Activated T-cell treated with anti-CD3 and anti-CD28 coated beads, Interleukin-2, amount 50 U/mL, for 1 hour (primary cell): Measurements from ENCODE around the gene FGR.
"Not testable (repeated sequence)": the region's sequence is repeated elsewhere in the genome, so short reads cannot be mapped to it uniquely, and the experiment has no call there.

Experiments used
- DNase-seq: peaks from one replicate; pipeline ENCODE4 v3.0.0-alpha.2; 2020

The FGR gene

GRCh38 chr1:27634985-27635367 is at the start of gene FGR:
TSS of gene FGR (minus strand) at chr1:27635185. CDS start at chr1:27623916, 11,269 bp downstream.
- DNase-seq = no peak

- no peak for DNase-seq
Observed at GRCh38 chr1:27684176-27684575, 49.2 kb upstream of the FGR start.

DNA sequence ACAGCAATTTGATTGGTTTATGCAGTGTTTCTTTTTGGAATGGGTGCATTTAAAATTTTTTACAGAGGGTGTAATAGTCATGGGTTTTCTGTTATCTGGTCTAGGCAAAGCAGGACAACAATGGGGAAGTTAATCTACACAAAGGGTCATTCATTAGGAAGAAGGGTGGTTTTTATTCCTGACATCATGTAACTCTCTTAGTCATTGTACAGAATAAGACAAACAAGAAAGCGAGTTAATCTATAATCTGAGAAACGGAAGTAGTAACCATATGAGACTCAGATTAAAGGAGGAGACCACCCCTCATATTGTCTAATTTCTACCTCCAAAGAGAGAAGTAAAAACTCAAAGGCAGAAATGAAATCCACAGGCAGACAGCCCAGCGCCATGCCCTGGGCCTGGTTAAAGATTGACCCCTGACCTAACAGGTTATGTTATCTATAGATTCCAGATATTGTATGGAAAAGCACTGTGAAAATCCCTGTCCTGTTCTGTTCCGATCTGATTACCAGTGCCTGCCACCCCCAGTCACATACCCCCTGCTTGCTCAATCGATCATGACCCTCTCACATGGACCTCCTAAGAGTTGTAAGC is 47.5 kb upstream of the FGR start:
- no peak for DNase-seq

DNA sequence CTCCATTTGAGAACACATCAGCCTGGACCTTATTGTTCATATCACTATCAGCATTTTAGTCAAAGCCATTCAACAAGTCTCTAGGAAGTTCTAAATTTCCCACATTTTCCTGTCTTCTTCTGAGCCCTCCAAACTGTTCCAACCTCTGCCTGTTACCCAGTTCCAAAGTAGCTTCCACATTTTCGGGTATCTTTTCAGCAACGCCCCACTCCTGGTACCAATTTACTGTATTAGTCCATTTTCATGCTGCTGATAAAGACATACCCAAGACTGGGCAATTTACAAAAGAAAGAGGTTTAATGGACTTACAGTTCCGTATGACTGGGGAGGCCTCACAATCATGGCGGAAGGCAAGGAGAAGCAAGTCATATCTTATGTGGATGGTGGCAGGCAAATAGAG is 46.6 kb upstream of the FGR start:
- DNase-seq = not testable (repeated sequence)

DNA sequence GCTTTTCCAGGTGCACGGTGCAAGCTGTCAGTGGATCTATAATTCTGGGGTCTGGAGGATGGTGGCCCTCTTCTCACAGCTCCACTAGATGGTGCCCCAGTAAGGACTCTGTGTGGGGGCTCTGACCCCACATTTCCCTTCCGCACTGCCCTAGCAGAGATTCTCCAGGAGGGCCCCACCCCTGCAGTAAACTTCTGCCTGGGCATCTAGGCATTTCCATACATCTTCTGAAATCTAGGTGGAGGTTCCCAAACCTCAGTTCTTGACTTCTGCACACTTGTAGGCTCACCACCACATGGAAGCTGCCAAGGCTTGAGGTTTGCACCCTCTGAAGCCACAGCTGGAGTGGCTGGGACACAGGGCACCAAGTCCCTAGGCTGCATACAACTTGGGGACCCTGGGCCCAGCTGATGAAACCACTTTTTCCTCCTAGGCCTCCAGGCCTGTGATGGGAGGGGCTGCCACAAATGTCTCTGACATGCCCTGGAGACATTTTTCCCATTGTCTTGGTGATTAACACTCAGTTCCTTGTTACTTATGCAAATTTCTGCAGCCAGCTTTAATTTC is 45.3 kb upstream of the FGR start:
- DNase-seq = not testable (repeated sequence)

- no peak for DNase-seq
Observed at GRCh38 chr1:27678747-27679146, 43.8 kb upstream of the FGR start.

DNA sequence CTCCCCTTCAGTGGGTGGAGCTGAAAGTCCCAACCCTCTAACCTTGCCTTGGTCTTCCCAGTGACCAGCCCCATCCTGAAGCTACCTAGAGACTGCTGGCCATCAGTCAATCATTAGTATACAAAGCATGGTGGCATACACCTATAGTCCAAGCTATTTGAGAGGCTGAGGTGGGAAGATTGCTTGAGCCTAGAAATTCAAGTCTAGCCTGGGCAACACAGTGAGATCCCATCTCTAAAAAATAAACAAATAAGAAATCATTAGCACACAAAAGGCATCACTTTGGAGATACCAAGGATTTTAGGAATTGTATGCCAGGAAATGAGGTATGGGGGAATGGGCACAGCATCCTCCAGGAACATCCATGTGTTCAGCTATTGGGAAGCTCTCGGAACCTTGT is 41.4 kb upstream of the FGR start:
- no peak for DNase-seq

GRCh38 chr1:27672750-27673112 is 37.7 kb upstream of the FGR start:
- no peak for DNase-seq

DNA sequence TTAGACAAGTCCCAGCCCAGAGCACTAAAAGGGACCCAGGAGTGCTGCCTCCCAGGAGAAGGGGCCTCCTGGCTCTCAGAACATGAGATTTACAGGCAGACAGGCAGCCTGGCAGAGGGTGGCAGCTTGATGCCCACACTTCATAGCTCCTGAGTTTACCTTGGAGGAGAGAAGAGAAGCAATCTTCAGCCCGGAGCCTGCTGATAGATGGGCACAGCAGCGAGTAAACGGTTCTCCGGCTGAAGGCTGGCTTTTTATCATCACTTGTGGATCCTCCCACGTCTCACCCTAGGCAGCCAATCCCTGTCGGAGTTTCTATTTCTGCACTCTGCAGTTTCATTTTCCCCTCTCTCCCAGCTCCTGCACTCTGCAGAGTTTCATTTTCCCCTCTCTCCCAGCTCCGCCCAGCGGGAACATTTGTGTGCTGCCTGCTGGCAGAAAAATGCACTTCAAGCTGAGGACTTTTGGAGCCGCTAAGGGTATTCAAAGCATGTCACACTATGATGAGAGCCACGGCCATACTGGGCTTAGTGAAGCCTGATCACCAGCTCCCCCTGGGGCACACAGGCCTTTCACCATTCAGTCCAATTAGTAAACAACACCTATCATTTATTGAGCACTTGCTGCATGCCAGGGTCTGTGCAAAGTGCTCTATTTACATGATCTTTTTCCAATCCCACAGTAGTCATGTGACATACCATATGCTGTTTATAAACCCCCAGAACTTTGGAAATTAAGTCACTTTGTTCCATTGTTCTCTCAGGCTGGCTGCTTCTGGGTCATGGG is 37.2 kb upstream of the FGR start, which contains the start of gene IFI6:
Gene IFI6 (minus strand): TSS at position 229 of the 786 bp plus-strand sequence. CDS start 2,878 bp downstream, outside the sequence.
- DNase-seq = peak; percentile 73

GRCh38 chr1:27669876-27670275 is 34.9 kb upstream of the FGR start:
- DNase-seq = no peak

GRCh38 chr1:27668808-27669723 is 34.1 kb upstream of the FGR start:
- DNase-seq = peak; percentile 92

GRCh38 chr1:27668121-27668807 is 33.3 kb upstream of the FGR start:
- DNase-seq = peak; percentile 12

GRCh38 chr1:27666791-27667254 is 31.8 kb upstream of the FGR start:
- DNase-seq = no peak

DNA sequence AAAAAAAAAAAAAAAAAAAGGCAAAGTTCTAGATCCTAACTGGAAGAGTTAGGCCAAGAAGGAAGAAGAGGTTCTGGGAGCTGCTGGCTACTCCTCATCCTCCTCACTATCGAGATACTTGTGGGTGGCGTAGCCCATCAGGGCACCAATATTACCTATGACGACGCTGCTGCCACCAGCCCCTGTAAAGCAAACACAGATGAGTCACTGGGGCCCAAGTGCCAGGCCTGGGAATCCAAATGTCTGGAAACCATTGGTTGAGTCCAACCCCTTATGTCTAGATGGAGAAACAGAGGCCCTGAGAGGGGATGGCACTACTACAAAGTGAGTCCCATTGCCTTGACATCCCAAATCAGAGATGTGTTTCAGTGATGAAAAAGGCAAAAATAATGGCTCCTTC is 31.3 kb upstream of the FGR start:
- DNase-seq = no peak

DNA sequence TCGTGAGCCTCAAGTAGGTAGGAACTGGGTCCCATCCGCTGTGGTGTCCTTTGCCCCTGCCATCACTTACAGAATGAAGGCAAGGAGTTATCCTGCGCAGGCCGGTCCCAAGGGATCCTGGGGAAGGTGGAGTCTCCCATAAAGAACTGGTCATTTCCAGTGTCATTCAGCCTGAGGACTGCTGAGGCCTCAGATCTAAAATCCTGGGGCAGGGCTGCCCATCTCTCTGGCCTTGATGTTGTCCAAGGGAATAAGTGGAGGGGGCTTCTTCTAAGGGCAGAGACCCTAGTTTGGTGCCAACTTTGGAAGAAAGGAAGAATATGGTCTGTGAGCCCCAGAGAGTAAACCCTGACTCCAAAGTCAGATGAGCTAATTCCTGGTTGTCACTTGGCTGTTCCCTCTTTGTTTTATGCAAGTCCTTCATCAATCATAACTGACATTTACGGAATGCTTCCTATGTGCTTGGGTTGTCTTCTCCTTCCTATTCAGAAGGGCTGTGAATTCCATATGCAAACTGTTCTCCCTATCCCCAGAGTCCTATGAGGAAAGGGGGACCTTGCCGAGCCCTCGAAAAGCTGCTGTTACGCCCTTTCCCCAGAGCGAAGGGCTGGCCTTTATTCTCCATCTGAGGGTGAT is 30.1 kb upstream of the FGR start:
- DNase-seq = no peak

DNA sequence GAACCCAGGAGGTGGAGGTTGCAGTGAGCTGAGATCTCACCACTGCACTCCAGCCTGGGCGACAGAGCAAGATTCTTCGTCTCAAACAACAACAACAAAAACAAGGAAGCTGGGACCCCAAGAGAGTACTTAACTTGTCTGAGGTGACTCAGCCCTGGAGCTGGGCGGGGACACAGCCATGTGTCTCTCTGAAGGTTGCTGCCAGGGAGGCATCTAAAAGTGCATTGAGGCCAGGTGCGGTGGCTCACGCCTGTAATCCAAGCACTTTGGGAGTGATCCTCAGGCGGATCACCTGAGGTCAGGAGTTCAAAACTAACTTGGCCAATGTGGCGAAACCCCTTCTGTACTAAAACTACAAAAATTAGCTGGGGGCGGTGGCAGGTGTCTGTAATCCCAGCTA is 29.3 kb upstream of the FGR start:
- DNase-seq = no peak

GRCh38 chr1:27662707-27663393 is 27.9 kb upstream of the FGR start:
- DNase-seq = peak; percentile 94

GRCh38 chr1:27662261-27662660 is 27.3 kb upstream of the FGR start:
- DNase-seq = no peak

DNA sequence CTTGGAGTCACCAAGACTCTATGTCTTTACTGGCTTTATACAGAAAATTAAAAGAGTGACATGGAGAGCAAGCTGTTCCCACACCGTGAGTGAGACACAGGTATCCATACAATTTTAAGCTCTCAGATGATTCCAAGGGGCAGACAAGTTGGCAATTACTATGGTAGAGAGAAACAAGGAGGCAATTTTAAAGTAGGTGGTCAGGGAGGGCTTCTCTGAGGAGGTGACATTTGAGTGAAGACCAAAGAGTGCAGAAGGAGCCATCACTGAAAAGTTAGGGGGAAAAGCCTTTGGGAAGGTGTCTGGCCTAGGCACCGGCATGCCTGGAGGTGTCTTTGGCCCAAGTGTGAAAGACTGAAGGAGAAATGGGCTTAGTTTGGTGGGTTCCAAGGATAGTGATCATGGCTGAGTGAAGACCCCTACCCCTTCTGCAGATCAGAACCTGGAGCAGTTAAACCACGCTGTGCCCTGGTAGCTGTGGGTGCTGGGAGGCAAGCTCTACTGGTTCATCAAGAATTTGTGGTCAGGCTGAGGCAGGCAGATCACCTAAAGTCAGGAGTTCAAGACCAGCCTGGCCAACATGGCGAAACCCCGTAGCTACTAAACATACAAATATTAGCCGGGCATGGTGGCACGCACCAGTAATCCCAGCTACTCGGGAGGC is 26.6 kb upstream of the FGR start:
- DNase-seq = no peak

DNA sequence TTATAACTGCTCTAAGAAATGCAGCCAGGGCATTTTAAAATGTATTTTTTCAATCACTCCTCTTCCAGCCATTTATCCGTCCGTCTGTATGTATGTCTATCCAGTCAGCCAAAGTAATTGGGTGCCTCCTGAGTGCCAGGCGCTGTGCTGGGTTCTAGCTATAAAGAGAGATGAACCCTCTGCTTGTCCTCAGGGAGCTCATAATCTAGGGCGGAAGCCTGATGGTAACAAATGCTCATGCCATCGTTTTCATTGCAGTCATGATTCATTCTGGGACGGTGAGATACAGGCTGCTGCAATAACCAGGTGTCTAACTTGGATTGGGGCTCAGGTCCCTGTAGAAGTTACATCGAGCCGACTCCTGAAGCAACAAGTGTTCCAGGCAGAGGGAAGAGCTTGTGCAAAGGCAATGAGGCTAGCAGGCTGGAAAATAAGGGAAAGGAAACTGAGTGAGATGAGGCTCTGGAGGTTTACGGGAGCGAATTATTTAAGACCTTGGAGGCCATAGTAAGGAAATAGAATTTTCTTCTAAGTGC is 25.4 kb upstream of the FGR start:
- DNase-seq = no peak
